GM13977 (cell line): ENCODE data around the gene SMIM29.
A peak's percentile ranks its signal among the peaks of the same experiment; 100 is the strongest.

Experiments used
- DNase-seq: peaks from one replicate; pipeline ENCODE4 v3.0.0; 2012; ENCODE audit warnings: low spot score
- CTCF ChIP-seq: IDR thresholded peaks from 2 replicates; pipeline ENCODE4 v1.5.1; 2012; ENCODE audit warnings: mild to moderate bottlenecking, control low read depth; ENCODE audit not compliant: insufficient read depth; ENCODE audit errors: extremely low read depth, missing control alignments
- in situ Hi-C: fragments of 300-500 bp; cut with MboI; formaldehyde crosslinking; loops from one replicate; pipeline ENCODE4 v1.12.0; 2022; ENCODE audit warnings: low sequenced_read_pairs, low pct_unique_long_range_greater_than_20kb, mixed read lengths, inconsistent platforms; ENCODE audit not compliant: unreplicated experiment

SMIM29 gene

GRCh38 chr6:34239500-34239825 lies 9.3 kb downstream of the SMIM29 start:
- no peak for TF ChIP-seq CTCF
- in situ Hi-C loops: loop anchor here (25.0 kb wide), 1 partner anchor 373 kb away; no protein-coding TSS in a partner anchor
- no peak for DNase-seq

- in situ Hi-C loops: loop anchor here (25.0 kb wide), 1 partner anchor 373 kb away; no protein-coding TSS in a partner anchor
These were observed 10.0 kb downstream of the SMIM29 start for GRCh38 chr6:34238585-34239499.

GRCh38 chr6:34237722-34238584 lies 10.9 kb downstream of the SMIM29 start:
- DNase-seq: peak; percentile 76
- in situ Hi-C loops: loop anchor here (25.0 kb wide), 1 partner anchor 374 kb away; no protein-coding TSS in a partner anchor
- TF ChIP-seq CTCF: peak; percentile 36

More at GRCh38 chr6:34238585-34239499, 10.0 kb downstream of the SMIM29 start:
- no peak for TF ChIP-seq CTCF
- DNase-seq: no peak

- DNase-seq: peak; percentile 69
- in situ Hi-C loops: loop anchor here (25.0 kb wide), 1 partner anchor 375 kb away; no protein-coding TSS in a partner anchor
- no peak for TF ChIP-seq CTCF
These were observed 11.5 kb downstream of the SMIM29 start for GRCh38 chr6:34237316-34237721.

- peak; percentile 98 for DNase-seq
- in situ Hi-C loops: loop anchor here (25.0 kb wide), 1 partner anchor 376 kb away; no protein-coding TSS in a partner anchor
- TF ChIP-seq CTCF: no peak
These were observed 12.1 kb downstream of the SMIM29 start, which contains the start of gene HMGA1 for GRCh38 chr6:34236443-34237315. Gene HMGA1 (plus strand): TSS chr6:34236873. CDS start chr6:34240781, 3,908 bp downstream.
